Measurements from ENCODE around the gene SCYGR5. TPM values are rescaled to one million over a fixed set of nuclear protein-coding genes. Genes with fewer than 3 reads are reported as not detected.

Gene SCYGR5
- total RNA-seq, 1 donor from 2014 or later, result not detected

DNA sequence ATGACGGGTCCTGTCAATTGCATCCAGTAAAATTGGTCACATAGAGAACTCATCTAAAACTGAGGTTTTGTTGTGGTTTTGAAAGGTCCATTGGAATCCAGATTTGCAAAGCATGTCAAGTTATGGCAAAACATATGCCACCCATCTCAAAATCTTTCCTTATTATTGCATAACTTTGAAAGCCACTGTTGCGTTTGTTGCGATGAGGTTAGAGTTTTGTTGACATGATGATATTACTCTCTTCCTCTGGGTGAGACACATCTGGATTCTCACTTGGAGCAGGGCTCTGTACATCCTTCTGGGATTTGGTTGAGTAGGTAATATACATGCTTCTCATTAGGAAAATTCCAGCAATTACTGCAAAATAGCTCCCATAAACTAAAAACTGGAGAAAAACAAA is 20.6 kb downstream of the SCYGR5 start:
- no peak for DNase-seq (ENCODE audit: low read depth)
- Histone ChIP-seq H3K36me3 (ENCODE audit: control insufficient read depth, insufficient read depth, low read length) (no peaks in the 10 kb centered on the region), H3K4me3 (ENCODE audit: low read depth, low read length) (no peak overlapping the region), H3K27me3 (ENCODE audit: control insufficient read depth, insufficient read depth, low read length) (no peaks in the 10 kb centered on the region)
- TF ChIP-seq, protein P1, sequence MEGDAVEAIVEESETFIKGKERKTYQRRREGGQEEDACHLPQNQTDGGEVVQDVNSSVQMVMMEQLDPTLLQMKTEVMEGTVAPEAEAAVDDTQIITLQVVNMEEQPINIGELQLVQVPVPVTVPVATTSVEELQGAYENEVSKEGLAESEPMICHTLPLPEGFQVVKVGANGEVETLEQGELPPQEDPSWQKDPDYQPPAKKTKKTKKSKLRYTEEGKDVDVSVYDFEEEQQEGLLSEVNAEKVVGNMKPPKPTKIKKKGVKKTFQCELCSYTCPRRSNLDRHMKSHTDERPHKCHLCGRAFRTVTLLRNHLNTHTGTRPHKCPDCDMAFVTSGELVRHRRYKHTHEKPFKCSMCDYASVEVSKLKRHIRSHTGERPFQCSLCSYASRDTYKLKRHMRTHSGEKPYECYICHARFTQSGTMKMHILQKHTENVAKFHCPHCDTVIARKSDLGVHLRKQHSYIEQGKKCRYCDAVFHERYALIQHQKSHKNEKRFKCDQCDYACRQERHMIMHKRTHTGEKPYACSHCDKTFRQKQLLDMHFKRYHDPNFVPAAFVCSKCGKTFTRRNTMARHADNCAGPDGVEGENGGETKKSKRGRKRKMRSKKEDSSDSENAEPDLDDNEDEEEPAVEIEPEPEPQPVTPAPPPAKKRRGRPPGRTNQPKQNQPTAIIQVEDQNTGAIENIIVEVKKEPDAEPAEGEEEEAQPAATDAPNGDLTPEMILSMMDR (IDR thresholded peaks at IDR 0.05; ENCODE audit: insufficient read depth, low read length, poor library complexity, severe bottlenecking), result no peak

DNA sequence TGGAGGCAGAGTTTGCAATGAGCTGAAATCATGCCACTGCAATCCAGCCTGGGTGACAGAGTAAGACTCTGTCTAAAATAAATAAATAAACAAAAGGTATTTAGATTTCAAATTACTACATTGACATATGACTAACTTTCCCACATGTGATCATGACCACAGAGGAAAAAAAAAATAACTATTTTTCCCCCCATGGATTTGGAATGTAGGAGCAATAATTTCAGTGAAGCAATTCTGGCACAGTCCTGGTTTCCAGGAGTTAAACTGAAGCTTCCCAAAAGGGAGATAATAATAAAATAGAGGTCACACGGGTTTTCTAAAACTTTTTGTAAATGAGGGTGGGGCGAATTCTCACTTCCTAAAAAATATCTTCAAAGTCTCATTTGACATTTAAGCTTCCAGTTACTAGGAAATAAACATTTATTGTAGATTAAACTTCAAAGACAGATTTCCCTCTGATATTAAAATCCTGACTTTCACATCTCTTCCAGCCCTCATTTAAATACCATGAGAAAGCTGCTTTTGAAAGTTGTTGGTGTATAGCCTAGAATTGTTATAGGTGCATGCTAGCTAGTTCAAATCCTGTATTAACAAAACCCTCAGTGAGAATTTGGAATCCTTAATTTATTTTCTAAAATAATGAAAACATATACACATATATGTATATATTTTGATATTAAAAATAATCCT is 30.5 kb downstream of the SCYGR5 start:
- H3K4me3 ChIP-seq (ENCODE audit: low read depth, low read length), result no peak overlapping the region
- TF ChIP-seq, protein P1 (IDR thresholded peaks at IDR 0.05; ENCODE audit: insufficient read depth, low read length, poor library complexity, severe bottlenecking), result no peak
- no peak for DNase-seq (ENCODE audit: low read depth)
- H3K27me3 ChIP-seq (ENCODE audit: control insufficient read depth, insufficient read depth, low read length), result no peaks in the 10 kb centered on the region
- H3K36me3 ChIP-seq (ENCODE audit: control insufficient read depth, insufficient read depth, low read length), result no peaks in the 10 kb centered on the region

DNA sequence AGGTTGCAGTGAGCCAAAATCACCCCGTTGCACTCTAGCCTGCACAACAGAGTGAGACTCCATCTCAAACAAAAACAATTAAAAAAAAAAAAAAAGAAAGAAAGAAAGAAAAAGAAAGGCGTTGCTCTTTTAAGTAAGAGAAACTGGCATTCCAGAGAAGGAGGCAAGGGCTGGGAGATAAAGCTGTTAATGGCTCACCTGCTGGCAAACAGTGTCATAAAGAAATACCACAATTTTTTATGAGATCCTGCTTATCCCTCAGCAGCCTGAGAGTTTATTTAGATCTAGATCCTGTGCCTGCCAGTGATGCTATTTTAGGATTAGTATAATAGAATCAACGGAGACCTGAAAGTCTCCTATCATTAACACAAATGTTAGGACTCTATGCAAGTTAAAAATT is 35.0 kb downstream of the SCYGR5 start:
- H3K36me3 ChIP-seq (ENCODE audit: control insufficient read depth, insufficient read depth, low read length), result no peaks in the 10 kb centered on the region
- no peaks in the 10 kb centered on the region for H3K27me3 ChIP-seq (ENCODE audit: control insufficient read depth, insufficient read depth, low read length)
- DNase-seq (ENCODE audit: low read depth), result no peak
- H3K4me3 ChIP-seq (ENCODE audit: low read depth, low read length), result no peak overlapping the region
- TF ChIP-seq, protein P1 (IDR thresholded peaks at IDR 0.05; ENCODE audit: insufficient read depth, low read length, poor library complexity, severe bottlenecking), result no peak

DNA sequence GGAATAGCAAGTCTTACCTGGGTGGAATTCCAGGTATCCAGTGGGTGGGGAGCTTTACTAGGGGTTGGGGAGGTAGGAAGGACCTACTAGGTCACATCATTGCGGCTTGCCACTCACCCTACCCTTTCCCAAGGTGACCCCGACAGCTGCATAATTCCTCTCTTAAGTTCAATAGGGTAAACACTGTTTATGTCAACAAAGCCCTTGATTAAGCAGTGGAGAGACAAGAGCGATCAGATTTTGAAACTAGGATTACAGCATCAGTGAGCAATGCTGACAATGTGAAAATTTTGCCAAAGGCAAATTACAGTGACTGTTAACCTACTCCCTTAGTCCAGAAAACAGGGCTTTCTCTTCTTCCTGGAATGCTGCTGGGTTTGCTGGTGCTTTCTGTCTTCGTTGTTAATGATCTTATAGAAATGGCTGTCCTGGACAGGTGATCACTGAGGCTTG is 36.7 kb downstream of the SCYGR5 start:
- Histone ChIP-seq H3K27me3 (ENCODE audit: control insufficient read depth, insufficient read depth, low read length) (no peaks in the 10 kb centered on the region), H3K4me3 (ENCODE audit: low read depth, low read length) (no peak overlapping the region), H3K36me3 (ENCODE audit: control insufficient read depth, insufficient read depth, low read length) (no peaks in the 10 kb centered on the region)
- TF ChIP-seq, protein P1 (IDR thresholded peaks at IDR 0.05; ENCODE audit: insufficient read depth, low read length, poor library complexity, severe bottlenecking), result no peak
- DNase-seq (ENCODE audit: low read depth), result no peak

DNA sequence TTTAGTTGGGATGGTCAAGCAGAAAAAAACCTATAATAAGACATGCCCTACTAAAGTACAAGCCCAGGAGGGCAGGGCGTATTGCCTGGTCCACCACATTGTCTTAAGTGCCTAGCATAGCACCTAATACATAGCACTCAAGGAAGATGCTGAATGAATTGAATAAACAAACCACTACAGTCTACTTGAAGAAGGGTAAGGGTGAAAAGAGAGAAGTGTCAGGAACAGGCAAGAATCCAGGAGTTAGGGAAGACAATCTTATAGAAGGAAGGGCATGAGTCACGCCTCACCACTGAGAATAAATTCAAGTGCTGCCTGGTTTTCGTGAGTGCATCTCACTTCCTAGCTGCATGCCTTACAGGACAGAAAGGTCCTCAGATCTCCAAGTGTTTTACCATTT is 37.4 kb downstream of the SCYGR5 start:
- TF ChIP-seq, protein P1 (IDR thresholded peaks at IDR 0.05; ENCODE audit: insufficient read depth, low read length, poor library complexity, severe bottlenecking), result no peak
- Histone ChIP-seq H3K4me3 (ENCODE audit: low read depth, low read length) (no peak overlapping the region), H3K27me3 (ENCODE audit: control insufficient read depth, insufficient read depth, low read length) (no peaks in the 10 kb centered on the region), H3K36me3 (ENCODE audit: control insufficient read depth, insufficient read depth, low read length) (no peaks in the 10 kb centered on the region)
- DNase-seq (ENCODE audit: low read depth), result no peak

DNA sequence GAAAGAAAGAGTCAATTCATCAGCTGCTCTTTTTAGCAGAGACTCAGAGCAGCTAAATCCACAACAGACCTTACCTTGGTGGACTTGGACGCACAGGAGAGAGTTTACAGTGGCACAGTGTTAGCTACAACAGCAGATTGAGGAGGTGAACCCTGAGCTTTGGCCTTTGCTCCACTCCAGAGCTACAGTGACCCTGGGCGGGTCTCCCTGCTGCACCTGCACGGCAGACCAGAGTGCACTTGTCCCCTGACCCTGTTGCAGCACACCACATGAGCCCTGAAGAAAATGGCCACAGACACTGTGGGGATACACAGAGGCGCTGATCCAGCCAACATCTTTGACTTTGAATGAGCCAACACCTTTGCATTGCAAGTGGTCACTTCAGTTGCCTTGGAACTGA is 40.3 kb downstream of the SCYGR5 start:
- Histone ChIP-seq H3K27me3 (ENCODE audit: control insufficient read depth, insufficient read depth, low read length) (no peaks in the 10 kb centered on the region), H3K36me3 (ENCODE audit: control insufficient read depth, insufficient read depth, low read length) (no peaks in the 10 kb centered on the region), H3K4me3 (ENCODE audit: low read depth, low read length) (no peak overlapping the region)
- DNase-seq (ENCODE audit: low read depth), result no peak
- TF ChIP-seq, protein P1 (IDR thresholded peaks at IDR 0.05; ENCODE audit: insufficient read depth, low read length, poor library complexity, severe bottlenecking), result no peak
